ENCODE measurements around the gene GNB3.

GNB3 gene

DNA sequence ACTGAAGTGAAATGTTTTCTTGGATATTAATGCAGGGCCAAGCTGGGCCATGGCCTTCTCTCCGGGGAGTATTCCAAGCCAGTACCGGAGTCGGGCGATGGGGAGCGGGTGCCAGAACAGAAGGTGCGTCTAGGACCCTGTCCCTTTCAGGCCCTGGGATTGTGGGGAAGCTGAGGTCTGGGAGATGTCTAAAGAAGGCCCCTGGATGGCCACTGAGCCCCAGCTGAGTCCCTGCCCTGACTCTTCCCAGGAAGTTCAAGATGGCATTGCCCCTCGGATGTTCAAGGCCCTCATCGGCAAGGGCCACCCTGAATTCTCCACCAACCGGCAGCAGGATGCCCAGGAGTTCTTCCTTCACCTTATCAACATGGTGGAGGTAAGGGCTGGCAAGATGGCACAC is 19.4 kb downstream of the GNB3 start (continued):
- TF ChIP-seq ZNF565 (CRISPR knock-in tag; conservative IDR thresholded peaks at IDR 0.05; ENCODE audit: low read depth), result no peak
- TF ChIP-seq TCF4 (CRISPR knock-in tag; IDR thresholded peaks at IDR 0.05; ENCODE audit: borderline replicate concordance), result no peak
- no peak for TF ChIP-seq ZNF70 (CRISPR knock-in tag; IDR thresholded peaks at IDR 0.05)
- no peak for TF ChIP-seq ZFP3 (CRISPR knock-in tag; IDR thresholded peaks at IDR 0.05)
- no peak for TF ChIP-seq SNAI2 (CRISPR knock-in tag; IDR thresholded peaks at IDR 0.05)
- TF ChIP-seq CSDC2 (CRISPR knock-in tag; IDR thresholded peaks at IDR 0.05), result no peak

GRCh38 chr12:6860942-6861341 is 20.2 kb downstream of the GNB3 start:
- ATAC-seq, result no peak
- TF ChIP-seq POU6F1 (CRISPR knock-in tag; IDR thresholded peaks at IDR 0.05; ENCODE audit: borderline replicate concordance, low read depth) (no peak), PPARA (CRISPR knock-in tag; IDR thresholded peaks at IDR 0.05; ENCODE audit: borderline replicate concordance) (no peak), GLIS3 (CRISPR knock-in tag; IDR thresholded peaks at IDR 0.05) (no peak), PATZ1 (CRISPR knock-in tag; IDR thresholded peaks at IDR 0.05; ENCODE audit: borderline replicate concordance) (no peak), TSHZ2 (CRISPR knock-in tag; IDR thresholded peaks at IDR 0.05) (no peak), ZFP30 (CRISPR knock-in tag; IDR thresholded peaks at IDR 0.05) (no peak)

DNA sequence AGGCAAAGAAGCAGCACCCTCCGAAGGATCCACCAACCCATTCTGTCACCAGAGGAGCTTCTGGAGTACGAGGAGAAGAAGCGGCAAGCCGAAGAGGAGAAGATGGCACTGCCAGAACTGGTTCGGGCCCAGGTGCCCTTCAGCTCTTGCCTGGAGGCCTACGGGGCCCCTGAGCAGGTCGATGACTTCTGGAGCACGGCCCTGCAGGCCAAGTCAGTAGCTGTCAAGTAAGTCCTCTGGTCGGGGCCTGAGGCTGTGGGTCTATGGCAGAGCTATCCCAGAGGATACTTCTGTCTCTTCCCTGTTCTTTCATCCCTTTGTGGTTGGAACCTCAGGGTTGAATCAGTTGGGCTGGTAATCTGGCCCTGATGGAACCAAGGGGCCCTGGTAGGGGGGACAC is 20.7 kb downstream of the GNB3 start:
- ATAC-seq, result no peak
- no peak for TF ChIP-seq BACH2 (CRISPR knock-in tag; IDR thresholded peaks at IDR 0.05; ENCODE audit: borderline replicate concordance)
- TF ChIP-seq PATZ1 (CRISPR knock-in tag; IDR thresholded peaks at IDR 0.05; ENCODE audit: borderline replicate concordance), result no peak
- TF ChIP-seq ZNF565 (CRISPR knock-in tag; conservative IDR thresholded peaks at IDR 0.05; ENCODE audit: low read depth), result no peak
- TF ChIP-seq, protein P1, sequence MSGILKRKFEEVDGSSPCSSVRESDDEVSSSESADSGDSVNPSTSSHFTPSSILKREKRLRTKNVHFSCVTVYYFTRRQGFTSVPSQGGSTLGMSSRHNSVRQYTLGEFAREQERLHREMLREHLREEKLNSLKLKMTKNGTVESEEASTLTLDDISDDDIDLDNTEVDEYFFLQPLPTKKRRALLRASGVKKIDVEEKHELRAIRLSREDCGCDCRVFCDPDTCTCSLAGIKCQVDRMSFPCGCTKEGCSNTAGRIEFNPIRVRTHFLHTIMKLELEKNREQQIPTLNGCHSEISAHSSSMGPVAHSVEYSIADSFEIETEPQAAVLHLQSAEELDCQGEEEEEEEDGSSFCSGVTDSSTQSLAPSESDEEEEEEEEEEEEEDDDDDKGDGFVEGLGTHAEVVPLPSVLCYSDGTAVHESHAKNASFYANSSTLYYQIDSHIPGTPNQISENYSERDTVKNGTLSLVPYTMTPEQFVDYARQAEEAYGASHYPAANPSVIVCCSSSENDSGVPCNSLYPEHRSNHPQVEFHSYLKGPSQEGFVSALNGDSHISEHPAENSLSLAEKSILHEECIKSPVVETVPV (CRISPR knock-in tag; IDR thresholded peaks at IDR 0.05), result no peak
- TF ChIP-seq ZNF70 (CRISPR knock-in tag; IDR thresholded peaks at IDR 0.05), result no peak
- TF ChIP-seq GLIS3 (CRISPR knock-in tag; IDR thresholded peaks at IDR 0.05), result no peak
- TF ChIP-seq OSR1 (CRISPR knock-in tag; IDR thresholded peaks at IDR 0.05), result no peak

DNA sequence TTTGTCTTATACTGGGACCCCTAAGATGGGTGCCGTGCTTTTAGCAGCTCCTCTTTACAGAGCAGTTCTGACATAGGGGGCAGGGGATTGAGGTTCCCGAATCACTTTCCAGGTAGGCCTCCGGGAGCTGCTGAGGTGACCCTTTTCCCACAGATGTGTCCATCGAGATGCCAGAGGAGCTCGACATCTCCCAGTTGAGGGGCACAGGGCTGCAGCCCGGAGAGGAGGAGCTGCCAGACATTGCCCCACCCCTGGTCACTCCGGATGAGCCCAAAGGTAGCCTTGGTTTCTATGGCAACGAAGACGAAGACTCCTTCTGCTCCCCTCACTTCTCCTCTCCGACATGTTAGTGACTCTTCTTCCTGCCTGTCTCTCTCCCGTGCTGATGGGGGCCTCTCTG is 22.3 kb downstream of the GNB3 start:
- ATAC-seq, result no peak
- TF ChIP-seq ZNF8 (CRISPR knock-in tag; IDR thresholded peaks at IDR 0.05) (no peak), PPARA (CRISPR knock-in tag; IDR thresholded peaks at IDR 0.05; ENCODE audit: borderline replicate concordance) (no peak), PATZ1 (CRISPR knock-in tag; IDR thresholded peaks at IDR 0.05; ENCODE audit: borderline replicate concordance) (no peak), GLIS3 (CRISPR knock-in tag; IDR thresholded peaks at IDR 0.05) (no peak), TCF4 (CRISPR knock-in tag; IDR thresholded peaks at IDR 0.05; ENCODE audit: borderline replicate concordance) (no peak), POU6F1 (CRISPR knock-in tag; IDR thresholded peaks at IDR 0.05; ENCODE audit: borderline replicate concordance, low read depth) (no peak), RARB (CRISPR knock-in tag; IDR thresholded peaks at IDR 0.05) (no peak), CSDC2 (CRISPR knock-in tag; IDR thresholded peaks at IDR 0.05) (no peak), ZNF565 (CRISPR knock-in tag; conservative IDR thresholded peaks at IDR 0.05; ENCODE audit: low read depth) (no peak), ARNTL (CRISPR knock-in tag; IDR thresholded peaks at IDR 0.05; ENCODE audit: borderline replicate concordance, low read depth) (no peak), ZNF70 (CRISPR knock-in tag; IDR thresholded peaks at IDR 0.05) (no peak), ISL1 (CRISPR knock-in tag; IDR thresholded peaks at IDR 0.05) (no peak), ZC3H10 (CRISPR knock-in tag; IDR thresholded peaks at IDR 0.05) (no peak)
- TF ChIP-seq, protein P2, sequence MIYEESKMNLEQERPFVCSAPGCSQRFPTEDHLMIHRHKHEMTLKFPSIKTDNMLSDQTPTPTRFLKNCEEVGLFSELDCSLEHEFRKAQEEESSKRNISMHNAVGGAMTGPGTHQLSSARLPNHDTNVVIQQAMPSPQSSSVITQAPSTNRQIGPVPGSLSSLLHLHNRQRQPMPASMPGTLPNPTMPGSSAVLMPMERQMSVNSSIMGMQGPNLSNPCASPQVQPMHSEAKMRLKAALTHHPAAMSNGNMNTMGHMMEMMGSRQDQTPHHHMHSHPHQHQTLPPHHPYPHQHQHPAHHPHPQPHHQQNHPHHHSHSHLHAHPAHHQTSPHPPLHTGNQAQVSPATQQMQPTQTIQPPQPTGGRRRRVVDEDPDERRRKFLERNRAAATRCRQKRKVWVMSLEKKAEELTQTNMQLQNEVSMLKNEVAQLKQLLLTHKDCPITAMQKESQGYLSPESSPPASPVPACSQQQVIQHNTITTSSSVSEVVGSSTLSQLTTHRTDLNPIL (CRISPR knock-in tag; IDR thresholded peaks at IDR 0.05; ENCODE audit: low read depth), result no peak

Measured in SK-N-SH treated with all-trans-retinoic acid at 6 μM for 48 hours (cell line).